Left forelimb (tissue), 1 donor: Measurements from ENCODE around the gene GALM.
"Not testable (repeated sequence)": the region's sequence is repeated elsewhere in the genome, so short reads cannot be mapped to it uniquely, and the experiment has no call there.

Experiments used
- DNase-seq: peaks from one replicate; pipeline ENCODE4 v3.0.0-alpha.2; 2018; ENCODE audit warnings: low spot score

Gene GALM

DNA sequence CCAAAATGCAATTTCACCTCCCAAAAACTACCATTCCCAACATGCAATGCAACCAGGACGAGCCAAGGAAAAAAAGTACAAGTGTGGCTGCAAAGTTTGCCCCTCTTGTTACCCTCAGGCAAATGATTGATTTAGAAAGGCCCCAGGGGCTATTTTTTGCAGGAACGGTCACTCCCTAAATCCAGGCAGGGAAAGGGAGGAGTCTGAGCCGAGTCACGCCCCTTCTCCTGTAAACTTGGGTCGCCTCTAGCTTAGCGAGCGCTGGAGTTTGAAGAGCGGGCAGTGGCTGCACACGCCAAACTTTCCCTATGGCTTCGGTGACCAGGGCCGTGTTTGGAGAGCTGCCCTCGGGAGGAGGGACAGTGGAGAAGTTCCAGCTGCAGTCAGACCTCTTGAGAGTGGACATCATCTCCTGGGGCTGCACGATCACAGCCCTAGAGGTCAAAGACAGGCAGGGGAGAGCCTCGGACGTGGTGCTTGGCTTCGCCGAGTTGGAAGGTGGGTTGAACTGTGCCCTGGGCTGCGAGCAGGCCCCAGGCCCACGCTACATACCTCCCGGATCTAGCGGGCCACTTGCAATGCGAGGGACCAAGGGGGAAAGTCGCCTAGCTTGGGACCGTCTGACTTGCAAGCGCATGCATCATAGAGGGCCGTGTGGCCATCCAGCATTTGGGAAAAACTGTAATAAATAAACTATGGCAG, at the start of gene GALM:
GALM (plus strand) TSS at position 261 of the 702 bp plus-strand sequence; CDS start at position 309, 48 bp downstream.
- peak; percentile 87 for DNase-seq

DNA sequence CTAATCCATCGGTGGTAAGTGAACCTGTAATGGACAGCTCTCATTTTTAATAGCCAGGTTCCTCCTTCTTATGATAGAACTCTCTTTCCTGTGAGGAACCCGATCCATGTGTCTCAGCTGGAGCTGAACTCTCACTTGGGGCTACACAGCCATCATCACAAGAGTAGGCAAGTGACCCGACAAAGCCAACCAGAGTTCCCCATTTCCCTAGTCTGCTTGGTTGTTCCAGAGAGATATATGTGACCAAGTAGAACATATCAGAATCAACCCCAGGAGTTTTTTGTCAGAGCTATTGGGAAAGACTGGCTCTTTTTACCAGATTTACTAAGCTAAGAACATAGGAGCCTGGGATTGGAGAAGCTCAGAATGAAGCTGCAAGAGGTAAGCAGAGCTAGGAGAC, 48.6 kb upstream of the GALM start:
- DNase-seq, result no peak

DNA sequence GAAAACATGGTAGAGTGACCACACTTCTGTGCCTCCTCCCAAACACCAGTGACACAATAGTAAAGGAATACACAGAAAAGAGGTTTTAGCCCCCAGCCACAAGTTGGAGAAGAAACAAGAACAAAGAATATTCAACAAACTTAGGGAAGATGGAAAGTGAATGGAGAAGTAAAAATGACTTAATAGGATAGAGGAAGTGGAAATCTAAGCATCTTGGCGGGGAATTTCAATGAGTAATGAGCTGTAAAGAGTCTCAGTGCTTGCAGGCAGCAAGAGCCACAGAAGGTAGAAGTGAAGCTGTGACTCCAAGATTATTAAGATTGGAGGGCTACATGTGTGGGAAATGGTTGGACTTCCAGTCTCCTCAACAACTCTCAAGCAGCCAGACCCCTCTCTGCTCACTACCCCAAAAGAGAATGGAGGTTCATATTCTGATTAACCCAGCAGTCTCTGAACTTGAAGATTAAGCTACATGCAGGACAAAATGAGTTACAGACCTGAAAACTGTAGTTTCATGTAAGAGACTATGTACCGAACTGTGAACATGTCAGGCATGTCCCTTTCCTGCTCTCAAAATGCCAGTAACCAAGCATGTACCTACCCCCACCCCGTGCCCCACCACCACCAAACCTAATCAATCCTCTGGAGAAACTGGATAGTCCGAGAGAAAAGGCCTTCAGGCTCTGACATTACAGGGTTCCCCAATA, 46.3 kb upstream of the GALM start:
- DNase-seq, result no peak

DNA sequence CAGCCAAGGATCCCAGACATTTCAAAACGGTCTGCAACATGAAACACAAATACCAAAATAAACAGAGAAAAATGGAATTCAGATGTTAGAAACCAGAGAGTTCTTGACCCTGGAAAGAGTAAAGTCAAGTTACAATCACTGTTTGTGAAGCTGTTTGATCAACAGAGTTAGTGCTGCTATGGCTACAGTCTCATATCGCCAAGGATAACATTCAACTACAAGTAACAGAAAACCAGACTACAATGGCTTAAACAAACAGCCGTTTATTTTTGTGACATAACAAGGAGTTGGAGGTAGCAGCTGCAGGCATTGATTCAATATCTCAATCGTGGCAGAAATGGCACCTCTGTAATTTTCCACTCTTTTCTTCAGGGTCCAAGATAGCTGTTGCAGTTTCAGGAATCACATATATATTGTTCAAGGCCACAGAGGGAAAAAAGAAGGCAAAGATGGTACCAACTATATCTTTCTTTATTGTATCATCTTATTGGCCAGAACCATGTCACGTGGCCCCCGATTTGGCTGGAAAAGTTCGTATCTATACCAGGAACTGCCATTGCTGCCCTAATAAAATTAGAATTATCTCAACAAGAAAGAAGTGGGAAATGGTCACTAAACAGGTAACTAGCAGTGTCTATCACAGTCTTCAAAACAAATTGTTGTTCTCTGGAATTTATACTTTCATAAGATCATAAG, 45.5 kb upstream of the GALM start:
- no peak for DNase-seq

DNA sequence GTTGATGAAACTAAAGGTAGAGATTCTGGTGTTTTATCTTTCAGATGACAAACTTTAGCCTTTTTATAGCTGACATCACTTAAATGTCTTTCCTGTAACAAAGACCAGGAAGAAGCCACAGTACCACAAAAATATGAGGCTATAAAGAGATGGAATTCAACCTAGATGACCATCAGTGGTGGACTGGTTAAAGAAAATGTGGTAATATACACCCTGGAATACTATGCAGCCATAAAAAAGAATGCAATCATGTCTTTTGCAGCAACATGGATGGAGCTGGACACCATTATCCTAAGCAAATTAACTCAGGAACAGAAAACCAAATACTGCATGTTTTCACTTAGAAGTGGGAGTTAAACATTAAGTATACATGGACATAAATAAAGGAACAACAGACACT, 44.9 kb upstream of the GALM start:
- DNase-seq, result no peak

DNA sequence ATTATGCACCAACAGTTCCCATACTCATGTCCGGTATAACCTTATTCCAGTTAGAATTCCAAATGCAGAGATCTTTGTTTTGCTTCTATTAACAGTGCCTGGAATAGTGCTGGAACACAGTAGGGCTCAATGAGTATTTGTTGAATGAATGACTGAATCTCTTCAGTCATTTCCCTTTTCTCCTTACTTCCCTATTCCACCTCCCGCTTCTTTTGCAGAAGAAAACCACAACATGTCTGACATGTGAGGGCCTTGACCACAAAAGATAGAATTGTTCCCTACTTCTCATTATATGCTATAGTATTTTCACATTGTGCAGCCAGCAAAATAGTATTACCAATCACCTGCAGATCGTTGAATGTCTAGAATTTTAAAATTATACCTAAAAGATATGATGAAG, 43.7 kb upstream of the GALM start:
- DNase-seq, result no peak

DNA sequence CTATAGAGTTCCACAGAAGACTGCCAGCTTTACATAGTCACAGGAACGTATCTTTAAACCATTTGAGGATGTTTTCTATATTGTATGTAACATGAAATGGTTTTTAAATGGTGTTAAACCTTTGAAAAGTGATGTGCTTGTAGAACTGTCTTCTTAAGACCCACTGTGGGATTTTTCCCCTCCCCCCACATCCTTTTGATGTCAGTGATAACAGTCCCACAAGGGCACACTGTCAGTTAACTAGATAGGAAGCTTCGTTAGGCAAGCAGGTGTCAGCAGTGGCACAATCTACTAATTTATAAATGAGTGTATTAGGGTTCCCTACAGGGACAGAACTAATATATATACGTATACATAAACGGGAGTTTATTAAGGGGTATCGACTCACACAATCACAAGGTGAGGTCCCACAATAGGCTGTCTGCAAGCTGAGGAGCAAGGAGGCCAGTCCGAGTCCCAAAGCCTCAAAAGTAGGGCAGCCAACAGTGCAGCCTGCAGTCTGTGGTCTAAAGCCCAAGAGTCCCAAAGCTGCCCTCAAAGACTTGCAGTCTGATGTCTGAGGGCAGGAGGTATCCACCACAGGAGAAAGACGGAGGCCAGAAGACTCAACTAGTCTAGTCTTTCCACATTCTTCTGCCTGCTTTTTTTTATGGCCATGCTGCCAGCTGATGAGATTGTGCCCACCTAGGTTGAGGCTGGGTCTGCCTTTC, 39.4 kb upstream of the GALM start:
- DNase-seq, result no peak

DNA sequence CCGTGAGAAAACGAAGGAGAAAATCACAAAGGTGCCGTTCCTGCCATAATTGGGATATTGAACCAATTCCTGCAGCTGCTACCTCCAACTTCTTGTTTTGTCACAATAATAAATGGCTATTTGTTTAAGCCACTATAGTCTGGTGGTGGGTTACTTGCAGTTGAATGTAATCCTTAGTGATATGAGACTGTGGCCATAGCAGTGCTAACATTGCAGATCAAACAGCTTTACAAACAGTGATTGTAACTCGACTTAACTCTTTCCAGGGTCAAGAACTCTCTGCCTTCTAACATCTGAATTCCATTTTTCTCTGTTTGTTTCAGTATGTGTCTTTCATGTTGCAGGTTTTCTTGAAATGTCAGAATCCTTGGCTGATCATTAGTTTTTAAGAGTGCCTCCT, 38.5 kb upstream of the GALM start:
- DNase-seq, result no peak

DNA sequence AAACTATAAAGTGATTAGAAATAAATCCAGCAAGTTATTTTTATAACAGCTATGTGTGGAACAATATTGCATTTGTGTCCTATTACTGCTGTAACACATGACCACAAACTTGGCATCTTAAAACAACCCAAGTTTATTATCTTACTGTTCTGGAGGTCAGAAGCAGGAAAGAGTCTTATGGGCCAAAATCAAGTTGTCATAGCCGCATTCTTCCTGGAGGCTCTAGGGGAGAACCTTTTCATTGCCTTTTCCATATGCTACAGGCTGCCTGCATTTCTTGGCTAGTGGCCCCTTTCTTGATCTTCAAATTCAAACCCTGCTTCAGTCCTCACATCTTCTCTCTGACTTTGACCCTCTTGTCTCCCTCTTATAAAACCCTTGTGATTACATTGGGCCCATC, 36.2 kb upstream of the GALM start:
- no peak for DNase-seq

DNA sequence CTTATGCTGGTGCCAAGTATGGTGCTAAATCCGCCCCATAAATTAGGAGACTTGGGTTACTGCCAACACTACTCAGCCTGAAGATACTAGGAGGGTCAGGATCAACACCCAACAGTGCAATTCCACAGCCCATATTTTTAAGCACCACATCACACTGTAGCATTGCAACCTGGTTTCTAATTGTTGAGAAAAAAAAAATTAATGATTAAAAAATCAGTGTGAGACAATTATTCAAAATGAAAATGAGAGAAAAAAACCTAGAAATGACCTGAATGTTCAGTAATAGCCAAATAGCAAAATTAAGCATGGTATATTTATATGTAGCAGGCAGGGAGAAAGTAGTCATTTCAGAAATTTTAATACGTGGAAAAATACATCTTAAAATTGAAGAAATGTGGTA, 33.9 kb upstream of the GALM start:
- DNase-seq, result no peak

DNA sequence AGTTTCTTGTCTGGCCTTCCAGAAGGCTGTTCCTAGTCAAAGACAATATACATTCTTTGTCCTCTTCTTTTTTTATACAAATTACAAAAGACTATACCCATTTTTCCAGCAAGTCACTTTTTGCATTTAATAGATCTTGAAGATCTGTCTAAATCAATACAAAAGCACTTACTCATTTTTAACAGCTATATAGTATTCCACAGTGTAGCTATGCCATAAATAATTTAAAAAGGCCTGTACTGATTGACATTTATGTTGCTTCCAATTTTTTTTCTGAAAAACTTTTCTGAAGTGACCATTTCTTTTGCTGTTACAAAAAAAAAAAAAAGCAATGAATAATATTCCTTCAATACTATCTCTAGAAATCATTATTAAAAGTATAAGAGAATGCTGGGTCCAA, 32.9 kb upstream of the GALM start:
- no peak for DNase-seq

DNA sequence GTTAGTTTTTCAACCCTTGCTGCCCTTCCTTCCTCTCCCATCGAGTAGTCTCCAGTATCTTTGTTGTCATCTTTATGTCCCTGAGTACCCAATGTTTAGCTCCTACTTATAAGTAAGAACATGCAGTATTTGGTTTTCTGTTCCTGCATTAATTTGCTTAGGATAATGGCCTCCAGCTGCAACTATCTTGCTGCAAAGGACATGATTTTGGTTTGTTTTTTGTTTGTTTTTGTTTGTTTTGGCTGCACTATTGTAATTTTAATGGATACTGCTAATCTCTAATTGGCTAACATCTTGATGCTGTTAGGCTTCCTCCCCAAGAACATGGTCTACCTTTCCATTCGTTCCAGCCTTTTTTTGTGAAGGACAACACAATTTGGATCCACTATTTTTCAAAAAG, 32.0 kb upstream of the GALM start:
- DNase-seq, result no peak

DNA sequence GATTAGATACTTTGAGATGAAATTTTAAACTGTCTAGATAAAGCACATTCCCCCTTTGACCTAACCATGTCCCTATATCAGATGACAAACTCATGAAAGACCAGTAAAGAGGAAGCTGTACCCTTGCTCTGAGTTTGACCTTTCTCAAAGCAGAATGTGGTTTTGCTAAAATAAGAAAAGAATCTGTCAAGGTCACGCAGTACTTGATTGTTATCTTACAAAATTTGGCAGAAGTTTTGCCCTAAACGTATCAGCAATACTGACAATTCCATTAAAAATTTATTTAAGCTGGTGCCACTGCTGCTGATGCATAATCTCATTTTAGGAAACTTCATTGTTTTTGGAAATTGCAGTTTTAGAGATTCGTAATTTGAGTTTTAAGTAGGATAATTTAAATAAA, 31.2 kb upstream of the GALM start:
- no peak for DNase-seq

DNA sequence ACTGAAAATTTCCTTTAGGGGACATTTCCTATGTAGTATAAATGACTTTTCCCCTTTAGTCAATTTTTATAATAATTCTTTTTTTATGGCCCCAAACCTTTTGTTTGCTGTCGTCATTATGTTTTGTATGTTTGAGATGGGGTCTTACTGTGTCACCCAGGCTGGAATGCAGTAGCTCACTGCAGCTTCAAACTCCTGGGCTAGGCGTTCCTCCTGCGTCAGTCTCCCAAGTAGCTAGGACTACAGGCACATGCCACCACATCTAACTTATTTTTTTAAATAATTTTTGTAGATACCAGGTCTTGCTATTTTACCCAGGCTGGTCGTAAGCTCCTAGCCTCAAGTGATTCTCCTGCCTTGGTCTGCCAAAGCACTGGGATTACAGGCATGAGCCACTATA, 30.8 kb upstream of the GALM start:
- DNase-seq, result no peak

DNA sequence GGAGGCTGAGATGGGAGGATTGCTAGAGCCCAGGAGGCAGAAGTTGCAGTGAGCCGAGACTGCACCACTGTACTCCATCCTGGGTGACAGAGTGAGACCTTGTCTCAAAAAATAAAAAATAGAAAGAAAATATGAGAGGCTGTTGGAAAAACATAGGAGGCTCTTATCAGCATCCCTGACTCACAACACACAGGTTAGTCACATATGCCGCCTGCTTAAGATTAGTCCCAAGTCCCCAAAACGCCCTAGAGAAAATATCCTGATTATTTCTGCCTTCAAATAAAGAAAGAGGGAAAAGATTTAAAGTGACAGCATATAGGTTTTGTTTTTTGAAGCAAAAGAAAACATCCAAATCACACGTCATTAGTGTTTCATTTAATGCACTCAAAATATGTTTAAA, 29.8 kb upstream of the GALM start:
- no peak for DNase-seq

DNA sequence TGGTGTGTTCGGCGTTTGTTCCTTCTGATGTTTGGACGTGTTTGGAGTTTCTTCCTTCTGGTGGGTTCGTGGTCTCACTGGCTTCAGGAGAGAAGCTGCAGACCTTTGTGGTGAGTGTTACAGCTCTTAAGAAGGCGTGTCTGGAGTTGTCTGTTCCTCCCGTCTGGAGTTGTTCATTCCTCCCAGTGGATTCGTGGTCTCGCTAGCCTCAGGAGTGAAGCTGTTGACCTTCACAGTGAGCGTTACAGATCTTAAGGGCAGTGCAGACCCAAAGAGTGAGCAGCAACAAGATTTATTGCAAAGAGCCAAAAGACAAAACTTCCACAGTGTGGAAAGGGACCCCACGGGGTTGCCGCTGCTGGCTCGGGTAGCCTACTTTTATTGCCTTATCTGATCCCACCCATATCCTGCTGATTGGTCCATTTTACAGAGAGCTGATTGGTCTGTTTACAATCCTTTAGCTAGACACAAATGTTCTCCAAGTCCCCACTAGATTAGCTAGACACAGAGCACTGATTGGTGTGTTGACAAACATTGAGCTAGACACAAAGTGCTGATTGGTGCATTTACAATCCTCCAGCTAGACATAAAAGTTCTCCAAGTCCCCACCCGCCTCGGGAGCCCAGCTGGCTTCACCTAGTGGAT, 23.4 kb upstream of the GALM start:
- not testable (repeated sequence) for DNase-seq

DNA sequence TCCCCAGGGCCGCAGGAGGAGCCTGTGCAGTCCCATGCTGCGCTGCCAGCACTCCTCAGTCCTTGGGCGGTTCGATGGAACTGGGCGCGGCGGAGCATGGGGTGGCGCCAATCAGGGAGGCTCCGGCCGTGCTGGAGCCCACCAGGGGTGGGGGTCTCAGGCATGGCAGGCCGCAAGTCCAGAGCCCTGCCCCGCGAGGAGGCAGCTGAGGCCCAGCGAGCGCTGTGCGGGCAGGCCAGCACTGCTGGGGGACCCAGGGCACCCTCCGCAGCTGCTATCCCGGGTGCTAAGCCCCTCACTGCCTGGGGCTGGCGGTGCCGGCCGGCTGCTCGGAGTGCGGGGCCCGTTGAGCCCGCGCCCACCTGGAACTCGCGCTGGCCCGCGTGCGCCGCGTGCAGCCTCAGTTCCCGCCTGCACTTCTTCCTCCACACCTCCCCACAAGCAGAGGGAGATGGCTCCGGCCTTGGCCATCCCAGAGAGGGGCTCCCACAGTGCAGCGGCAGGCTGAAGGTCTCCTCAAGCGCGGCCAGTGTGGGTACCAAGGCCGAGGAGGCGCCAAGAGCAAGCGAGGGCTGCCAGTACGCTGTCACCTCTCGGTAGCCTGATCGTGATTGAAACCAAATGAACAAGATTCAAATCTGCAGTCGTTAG, 22.8 kb upstream of the GALM start:
- no peak for DNase-seq

DNA sequence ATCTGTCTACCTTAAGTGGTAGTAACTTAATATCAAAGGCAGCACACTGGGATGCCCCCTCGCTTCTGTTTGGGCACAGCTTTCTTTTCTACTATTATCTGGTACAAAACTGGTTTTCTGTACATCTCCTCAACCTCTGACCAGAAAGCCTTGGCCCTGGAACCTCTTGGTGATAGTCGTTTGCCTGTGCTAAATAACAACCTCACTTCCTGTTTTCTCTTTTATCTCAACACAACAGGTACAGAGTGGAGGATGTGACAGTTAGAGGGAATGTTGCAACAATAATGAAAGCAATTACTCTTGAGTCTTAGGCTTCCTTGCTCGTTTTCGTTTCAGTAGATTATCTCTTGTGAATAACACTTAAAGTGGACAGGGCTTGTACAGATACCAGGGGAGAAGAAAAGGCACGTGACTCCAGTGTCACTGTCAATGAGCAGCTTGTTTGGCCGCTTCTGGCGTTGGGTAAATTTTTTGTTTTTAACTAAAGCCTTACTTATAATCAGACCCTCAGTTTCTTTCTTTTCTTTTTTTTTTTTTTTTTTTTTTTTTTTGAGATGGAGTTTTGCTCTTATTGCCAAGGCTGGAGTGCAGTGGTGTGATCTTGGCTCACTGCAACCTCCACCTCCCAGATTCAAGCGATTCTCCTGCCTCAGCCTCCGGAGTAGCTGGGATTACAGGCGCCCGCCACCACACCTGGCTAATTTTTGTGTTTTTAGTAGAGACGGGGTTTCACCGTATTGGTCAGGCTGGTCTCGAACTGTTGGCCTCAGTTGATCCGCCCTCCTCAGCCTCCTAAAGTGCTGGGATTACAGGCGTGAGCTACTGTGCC, 22.0 kb upstream of the GALM start:
- not testable (repeated sequence) for DNase-seq

DNA sequence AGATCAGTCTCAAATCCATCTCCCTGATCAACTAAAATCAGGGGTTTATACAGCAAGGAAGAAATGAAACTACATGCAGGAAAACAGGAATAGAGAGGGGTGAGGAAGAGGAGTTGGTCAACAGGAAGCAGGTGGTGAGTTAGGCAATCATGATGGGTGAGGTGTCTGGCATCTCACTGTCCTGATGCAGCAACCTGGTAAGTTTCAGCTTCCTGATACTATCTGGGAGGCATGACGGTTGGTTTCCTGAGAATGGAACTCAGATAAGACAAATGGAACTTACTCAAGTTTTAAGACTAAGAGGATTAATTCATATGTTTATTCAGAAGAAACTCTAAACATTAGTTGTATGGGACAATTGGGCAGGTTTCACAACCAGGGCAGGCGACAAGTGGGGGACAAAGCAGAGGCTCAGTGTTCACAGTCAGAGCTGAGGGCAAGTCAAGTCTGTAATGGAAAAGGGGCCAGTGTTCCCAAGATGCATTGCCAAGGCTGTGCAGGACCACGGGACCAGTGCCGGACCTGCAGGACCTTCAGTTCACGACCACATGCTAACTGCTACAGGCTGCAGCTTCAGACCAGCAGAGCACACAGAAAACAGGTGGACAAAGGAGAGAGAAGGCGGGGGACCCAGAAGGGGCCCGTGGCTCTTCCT, 17.7 kb upstream of the GALM start:
- DNase-seq, result no peak

DNA sequence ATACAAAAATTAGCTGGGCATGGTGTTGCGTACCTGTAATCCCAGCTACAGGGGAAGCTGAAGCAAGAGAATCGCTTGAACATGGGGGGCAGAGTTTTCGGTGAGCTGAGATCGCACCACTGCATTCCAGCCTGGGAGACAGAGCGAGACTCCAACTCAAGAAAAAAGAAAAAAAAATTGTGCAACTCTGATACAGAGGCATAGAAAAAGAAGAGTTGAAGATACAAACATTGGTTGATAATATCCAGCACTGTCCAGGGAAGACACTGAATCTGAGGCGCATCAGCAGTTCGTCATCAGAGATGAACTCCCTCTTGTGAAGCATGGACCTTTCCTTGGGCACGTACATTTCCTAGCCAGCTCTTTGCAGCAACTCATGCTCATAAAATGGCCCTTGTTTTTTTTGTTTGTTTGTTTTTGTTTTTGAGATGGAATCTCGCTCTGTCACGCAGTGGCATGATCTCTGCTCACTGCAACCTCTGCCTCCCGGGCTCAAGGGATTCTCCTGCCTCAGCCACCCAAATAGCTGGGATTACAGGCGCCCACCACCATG, 16.7 kb upstream of the GALM start:
- no peak for DNase-seq
